Inflammatory macrophage (primary cell): ENCODE data around the gene C1orf210.
A peak's percentile ranks its signal among the peaks of the same experiment; 100 is the strongest.

ENCODE experiments used
- DNase-seq, 2 donors: peaks; one replicate each; pipeline ENCODE4 v3.0.0-alpha.2; 2020 to 2022

The C1orf210 gene

DNA sequence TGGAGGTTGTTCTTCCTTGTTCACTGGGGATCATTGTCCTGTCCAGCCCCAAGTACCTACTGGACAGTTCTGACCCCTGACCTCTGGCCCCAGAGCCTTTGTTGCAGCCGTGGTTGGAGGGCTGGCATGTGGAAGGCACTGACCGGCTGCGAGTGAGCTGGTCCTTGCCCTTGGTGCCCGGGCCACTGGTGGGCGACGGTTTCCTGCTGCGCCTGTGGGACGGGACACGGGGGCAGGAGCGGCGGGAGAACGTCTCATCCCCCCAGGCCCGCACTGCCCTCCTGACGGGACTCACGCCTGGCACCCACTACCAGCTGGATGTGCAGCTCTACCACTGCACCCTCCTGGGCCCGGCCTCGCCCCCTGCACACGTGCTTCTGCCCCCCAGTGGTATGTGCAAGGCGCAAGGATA is 26.8 kb upstream of the C1orf210 start:
- no peak for DNase-seq

DNA sequence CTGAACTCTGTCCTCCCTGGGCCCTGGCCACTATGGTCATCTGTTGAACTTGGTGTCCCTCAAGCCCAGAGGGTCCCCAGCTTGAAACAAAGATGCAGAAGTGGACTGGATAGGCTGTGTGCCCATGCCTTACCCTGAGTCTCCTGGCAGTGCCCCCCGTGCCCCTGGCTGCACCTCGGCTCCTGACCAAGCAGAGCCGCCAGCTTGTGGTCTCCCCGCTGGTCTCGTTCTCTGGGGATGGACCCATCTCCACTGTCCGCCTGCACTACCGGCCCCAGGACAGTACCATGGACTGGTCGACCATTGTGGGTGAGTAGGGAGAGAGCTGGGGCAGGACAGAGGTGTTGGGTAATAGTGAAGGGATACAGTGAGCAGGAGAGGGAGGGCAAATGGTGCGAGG is 26.1 kb upstream of the C1orf210 start:
- DNase-seq: no peak

DNA sequence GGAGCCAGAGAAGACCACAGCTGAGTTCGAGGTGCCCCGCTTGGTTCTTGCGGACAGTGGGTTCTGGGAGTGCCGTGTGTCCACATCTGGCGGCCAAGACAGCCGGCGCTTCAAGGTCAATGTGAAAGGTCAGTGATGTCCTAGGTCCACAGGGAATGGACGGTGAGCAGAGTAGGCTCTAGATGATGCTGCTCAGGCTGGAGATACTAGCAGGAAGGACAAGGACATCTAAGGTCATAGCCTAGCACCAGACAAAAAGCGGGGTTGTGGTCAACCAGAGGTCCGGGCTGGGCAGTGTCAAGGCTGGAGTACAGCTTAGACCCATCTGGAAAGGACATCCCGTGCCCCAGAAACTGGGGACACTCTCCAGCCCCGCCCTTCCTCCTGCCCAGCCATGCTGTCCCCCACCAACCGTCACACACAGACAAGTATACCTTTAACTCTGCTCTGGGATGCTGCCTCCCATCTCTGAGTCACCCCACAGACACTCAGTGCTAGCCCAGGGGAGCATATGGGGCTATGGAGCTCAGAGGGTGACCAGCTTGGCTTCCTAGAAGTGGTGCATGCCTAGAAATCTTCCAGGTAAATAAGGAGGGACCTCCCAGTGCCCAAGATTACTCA is 24.1 kb upstream of the C1orf210 start:
- DNase-seq: no peak

DNA sequence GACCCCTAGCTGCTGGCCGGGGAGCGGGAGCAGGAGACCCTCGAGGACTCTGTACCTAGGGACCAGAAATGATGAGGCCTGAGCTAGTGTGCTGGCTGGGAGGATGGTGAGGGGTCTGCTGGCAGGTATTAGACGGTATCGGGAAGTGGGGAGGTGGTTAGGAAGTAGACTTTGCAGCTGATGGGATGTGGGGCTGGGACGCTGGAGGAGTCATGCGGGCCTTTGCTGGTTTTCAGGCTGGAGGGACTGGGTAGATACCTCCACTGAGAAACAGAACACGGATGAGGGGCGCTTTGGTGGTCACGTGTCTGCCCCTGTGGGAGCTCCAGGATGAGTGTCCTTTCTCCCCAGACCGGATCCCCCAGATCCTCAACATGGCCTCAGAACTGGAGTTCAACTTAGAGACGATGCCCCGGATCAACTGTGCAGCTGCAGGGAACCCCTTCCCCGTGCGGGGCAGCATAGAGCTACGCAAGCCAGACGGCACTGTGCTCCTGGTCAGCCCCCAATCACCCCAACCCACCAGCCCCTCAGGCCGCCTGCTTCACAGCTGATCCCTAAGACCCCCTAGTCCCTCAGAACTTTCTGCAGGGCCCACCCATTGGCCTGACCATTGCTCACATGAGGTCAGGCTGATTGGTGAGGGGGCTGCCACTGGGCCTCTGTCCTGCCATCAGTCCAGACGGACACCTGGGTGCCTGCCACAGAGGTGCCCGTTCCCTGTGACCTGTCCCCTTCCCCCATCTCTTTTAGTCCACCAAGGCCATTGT is 23.4 kb upstream of the C1orf210 start:
- no peak for DNase-seq

DNA sequence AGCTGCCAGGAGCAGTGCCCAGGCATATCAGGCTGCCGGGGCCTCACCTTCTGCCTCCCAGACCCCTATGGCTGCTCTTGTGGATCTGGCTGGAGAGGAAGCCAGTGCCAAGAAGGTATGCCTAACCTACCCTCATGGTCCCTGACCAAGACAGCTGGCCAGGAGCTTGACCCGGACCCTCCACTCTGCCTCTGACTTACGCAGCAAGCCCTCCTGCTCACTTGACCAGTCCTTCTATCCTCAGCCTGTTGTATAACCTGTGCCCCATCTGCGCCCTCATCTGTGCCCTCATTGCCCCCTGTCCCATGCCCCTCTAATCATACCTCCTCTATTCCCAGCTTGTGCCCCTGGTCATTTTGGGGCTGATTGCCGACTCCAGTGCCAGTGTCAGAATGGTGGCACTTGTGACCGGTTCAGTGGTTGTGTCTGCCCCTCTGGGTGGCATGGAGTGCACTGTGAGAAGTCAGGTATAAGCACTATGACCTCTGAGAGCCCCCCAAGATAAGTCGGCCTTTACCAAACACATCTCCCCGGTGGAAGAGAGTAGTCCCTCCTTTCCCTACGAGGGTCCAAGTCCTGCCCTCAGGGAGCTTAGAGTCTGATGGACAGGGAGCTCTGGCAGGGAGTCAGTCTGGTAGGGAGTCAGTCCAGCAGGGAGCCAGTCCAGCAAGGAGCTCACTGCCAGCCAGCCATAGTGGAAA is 22.2 kb upstream of the C1orf210 start:
- no peak for DNase-seq

DNA sequence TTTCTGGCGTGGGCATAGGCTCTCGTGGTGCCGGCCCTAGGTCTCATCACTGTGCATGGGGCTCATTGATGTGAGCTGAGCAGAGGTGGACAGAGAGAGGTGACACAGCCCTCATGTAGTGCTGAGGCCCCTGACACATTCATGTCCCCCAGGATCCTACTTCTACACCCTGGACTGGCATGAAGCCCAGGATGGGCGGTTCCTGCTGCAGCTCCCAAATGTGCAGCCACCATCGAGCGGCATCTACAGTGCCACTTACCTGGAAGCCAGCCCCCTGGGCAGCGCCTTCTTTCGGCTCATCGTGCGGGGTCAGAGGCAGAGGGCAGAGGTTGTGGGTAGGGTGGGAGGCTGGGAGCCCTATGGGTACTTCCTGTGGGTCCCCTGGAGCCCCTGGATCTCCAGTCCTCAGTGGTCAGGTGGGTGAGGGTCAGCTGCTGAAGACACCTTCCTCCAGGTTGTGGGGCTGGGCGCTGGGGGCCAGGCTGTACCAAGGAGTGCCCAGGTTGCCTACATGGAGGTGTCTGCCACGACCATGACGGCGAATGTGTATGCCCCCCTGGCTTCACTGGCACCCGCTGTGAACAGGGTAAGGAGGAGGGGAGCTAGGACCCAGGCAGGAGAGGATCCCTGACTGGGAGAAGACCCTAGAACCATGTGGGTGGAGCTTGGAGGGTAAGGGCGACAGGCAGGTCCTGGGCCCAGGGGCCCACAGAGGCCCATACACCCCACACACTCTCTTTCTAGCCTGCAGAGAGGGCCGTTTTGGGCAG is 21.5 kb upstream of the C1orf210 start:
- DNase-seq: no peak

DNA sequence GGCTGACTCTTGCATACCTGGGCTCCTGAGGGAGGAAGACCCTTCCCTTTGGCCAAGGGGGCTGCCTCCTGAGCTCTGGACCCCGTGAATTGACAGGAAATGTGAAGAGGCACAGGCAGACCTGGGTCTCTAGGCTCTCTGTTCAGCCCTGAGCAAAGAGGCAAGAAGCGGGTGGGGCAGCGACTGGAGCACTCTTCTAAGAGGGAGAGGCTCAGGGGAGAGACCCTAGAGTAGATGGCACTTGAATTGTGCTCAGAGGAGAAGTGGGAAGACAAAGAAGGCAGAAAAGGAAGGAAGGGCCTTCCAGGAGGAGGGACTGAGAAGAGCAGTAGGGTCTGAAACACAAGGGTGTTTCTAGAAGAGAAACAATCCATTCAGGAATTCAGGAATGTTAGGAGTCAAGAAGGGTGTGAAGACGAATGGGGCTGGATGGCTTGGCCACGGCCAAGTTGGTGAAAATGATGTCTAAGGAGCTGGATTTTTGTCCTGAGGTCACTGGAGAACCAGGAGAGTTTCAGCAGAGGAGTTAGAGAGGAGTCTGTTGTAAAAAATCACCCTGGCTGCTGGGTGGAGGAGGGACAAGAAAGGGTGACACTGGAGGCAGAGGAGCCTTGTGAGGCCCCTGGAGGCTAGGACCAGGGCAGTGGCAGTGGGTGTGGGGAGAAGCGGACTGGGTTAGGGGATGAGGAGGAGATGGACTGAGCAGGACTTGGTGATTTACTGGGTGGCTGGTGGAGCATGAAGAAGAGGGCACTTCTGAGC is 20.7 kb upstream of the C1orf210 start:
- no peak for DNase-seq

DNA sequence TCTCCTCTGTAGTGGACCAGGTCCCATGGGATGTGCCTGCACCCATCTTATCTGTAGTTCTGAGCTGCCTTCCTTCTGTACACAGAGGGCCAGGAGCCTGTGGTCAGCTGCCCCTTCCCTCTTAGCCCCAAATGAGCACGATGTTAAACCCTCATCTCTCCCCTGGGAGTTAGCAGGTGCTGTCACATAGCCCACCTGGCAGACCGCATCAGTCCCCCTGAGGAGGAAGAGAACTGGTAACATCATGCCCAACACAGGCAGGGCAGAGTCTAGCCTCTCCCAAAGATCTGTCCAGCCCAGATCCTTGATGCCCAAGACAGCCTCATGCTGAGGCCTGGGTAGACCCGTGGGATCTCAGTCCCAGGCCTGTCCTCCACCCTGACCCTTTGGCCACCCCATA is 20.1 kb upstream of the C1orf210 start:
- DNase-seq: no peak

DNA sequence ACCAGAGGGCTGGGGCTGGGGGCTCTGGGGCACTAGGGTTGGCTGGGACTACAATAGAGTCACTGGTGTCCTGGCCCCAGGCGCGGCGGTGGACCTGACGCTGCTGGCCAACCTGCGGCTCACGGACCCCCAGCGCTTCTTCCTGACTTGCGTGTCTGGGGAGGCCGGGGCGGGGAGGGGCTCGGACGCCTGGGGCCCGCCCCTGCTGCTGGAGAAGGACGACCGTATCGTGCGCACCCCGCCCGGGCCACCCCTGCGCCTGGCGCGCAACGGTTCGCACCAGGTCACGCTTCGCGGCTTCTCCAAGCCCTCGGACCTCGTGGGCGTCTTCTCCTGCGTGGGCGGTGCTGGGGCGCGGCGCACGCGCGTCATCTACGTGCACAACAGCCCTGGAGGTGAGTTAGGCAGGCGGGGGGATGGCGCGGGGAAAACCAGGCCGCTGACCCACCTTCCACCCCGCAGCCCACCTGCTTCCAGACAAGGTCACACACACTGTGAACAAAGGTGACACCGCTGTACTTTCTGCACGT is 19.5 kb upstream of the C1orf210 start:
- DNase-seq: no peak

DNA sequence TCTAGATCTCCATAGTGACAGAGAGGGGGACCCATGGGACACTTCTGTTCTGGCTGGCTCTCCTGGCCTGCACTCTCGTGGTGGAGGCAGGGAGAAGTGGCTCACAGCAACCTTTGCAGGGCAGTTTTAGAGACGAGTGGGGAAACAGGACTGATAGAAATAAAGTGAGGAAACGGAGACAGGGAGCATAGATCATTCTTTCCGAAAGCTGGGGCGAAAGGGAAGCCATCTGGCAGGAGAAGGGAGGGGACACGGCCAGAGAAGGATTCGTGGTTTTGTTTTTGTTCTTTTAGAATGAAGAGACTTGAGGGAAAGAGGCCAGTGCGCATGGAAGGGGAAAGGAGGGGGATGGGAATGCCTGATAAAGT is 18.9 kb upstream of the C1orf210 start:
- DNase-seq: no peak

DNA sequence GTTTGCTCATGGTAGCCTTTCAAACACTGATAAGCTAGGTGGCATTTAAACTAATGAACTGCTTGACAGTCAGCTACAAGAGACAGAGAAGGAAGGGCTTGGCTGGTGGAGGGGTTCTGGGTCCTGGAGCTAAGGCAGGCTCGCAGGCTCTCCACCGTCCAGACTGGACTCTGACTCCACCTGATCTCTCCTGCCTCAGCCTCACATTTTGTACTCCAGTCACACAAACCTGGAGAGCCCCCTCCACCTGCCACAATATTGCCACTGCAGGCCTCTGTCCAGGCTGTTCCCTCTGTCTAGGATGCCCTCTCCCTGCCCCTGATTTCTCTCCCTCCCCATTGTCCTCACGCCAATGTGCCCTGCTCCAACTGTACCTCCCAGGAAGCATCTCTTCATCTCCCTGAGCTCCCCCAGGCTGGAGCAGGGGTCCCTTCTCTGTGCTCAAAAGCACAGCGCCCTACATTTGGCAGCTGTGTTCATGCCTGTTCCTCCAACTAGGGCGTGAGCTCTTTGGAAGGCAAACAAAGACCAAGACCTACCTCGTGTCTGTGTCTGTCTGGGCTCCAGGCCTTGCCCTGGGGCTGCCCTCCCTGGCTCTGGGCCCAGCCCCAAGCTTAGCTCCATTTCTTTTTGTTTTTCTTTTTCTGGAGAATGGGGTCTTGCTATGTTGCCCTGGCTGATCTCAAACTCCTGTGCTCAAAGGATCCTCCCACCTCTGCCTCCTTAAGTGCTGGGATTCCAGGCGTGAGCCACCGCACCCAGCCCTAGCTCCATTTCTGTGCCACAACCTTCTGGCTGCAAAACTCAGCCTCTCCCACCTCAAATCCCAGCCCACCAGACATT is 18.3 kb upstream of the C1orf210 start:
- no peak for DNase-seq

DNA sequence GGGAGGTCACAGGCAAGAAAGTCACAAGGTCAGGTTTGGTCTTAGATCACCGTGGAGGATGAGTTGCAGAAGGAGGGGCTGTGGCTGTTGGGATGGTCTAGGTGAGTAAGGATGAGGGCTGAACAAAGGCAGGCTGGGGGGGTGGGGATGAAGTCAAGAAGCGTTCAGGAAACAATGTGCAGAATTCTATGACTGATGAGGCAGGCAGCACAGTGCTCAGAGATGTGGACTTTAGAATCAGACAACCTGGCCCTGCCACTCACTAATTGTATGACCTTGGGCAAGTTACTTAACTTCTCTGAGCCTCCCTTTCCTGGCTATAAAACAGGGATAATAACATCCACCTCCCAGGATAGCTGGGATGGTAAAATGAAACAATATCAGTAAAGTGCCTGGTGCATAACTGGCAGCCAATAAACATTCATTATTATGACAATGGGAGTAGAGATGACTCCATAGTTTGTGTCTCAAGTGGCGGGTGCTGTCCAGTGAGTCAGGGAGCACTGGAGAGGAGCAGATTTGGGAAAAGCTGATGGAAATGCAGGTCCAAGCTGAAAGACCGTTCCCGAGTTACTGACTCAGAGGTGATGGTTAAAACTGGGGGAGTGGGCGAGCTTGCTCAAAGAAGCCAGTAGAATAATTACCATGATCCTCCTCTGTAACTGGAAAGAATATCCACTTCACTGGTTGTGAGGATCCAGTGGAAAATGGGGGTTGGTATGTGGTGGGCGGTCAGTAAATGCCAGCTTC is 17.5 kb upstream of the C1orf210 start:
- DNase-seq: no peak

DNA sequence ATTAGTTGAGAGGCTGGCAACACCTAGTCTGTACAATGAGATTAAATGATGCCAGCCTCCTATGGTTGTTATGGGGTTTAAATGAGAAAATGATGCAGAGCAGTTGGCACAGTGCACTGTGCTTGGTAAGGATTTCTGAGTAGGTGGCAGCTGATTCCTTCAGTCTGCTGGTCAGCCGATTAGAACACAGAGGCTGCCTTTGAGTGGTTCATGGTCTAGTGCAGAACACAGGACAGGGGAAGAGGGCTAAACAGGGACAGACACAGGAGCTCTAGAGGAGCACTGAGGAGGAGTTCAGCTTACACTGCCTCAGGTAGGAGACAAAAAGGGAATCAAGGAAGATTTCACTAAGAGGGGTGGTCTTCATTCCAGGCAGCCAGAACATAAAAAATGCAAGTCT is 16.8 kb upstream of the C1orf210 start:
- no peak for DNase-seq

DNA sequence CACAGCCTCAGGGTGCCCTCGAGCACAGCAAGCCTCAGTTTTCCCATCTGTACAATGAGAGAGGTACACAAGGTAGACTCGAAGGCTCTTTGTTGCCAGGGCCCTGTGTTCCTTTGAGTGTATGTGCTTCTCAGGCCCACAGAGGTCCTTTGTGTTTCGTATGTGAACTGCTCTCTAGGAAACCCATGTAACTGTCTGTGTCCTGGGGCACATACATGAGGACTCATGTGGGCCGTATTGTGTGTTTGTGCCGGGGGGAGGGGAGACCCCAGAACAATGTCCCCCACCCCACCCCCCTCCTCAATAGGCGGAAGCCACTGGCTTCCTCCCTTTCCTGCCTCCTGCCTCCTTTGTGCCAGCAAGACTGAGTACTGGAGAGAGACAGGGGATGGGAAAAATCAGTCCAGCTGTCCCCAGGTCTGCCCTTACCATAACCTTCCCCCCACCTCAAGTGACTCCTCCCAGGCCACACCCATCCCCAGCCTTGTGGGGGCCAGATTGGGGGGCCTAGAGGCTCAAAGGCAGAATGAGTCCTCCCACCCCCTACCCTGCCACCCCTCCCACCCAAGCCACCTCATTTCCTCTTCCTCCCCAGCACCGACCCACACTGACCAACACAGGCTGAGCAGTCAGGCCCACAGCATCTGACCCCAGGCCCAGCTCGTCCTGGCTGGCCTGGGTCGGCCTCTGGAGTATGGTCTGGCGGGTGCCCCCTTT is 15.2 kb upstream of the C1orf210 start, which contains the start of gene TIE1:
TSS of gene TIE1 (plus strand) at position 605 of the 717 bp plus-strand sequence. CDS start at position 695, 90 bp downstream.
- DNase-seq: no peak

DNA sequence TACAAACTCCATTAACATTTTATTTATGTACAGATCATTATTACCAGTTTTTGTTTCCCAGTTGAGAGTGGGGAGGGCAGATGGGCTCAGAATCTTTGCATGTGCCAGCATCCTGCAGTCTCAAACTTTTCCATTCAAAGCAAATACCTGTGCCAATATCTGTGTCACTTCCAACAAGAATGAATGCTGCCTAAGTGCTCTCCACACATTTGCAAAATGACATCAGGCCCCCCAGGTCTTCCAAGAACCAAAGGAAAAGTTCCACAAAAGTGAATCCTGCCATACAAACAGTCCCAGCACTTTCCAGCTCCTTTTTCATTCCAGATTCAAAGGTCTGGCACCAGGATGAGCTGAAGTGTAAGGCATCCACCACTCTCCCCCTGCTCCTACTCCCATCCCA is 13.7 kb upstream of the C1orf210 start:
- no peak for DNase-seq

DNA sequence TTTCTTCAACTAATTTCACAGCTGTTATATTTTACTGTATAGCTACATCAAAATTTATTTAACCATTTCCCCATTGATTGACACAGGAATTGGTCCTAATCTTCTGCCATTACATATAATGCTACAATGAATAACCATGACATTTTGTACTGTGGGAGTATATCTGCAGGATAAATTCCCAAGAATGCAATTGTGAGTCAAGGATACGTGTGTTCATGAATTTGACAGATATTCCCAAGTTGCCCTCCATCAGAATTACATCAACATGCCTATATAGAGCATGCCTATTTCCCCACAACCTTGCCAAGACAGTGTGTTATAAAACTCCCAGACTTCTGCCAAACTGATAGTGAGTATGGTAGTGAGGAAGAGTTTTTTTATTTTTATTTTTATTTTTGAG is 12.7 kb upstream of the C1orf210 start:
- DNase-seq: no peak

DNA sequence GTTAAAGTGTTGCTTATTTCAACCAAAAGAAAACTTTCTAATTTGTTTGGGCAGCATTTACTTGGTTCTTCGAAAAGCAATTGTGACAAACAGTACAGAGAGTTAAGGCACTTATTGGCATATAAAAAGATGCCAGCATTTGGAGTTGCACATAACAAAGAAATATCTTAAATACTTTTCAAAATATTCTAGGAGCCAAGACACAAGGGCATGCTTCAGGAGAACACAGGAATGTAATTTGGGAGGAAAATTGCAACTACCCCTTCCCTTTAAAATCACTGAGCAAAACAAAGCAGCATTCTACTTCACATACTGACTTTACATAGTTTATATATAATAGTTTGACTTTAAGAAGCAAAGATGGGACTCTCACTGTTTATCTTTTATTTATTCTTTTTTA is 10.8 kb upstream of the C1orf210 start:
- DNase-seq: no peak

DNA sequence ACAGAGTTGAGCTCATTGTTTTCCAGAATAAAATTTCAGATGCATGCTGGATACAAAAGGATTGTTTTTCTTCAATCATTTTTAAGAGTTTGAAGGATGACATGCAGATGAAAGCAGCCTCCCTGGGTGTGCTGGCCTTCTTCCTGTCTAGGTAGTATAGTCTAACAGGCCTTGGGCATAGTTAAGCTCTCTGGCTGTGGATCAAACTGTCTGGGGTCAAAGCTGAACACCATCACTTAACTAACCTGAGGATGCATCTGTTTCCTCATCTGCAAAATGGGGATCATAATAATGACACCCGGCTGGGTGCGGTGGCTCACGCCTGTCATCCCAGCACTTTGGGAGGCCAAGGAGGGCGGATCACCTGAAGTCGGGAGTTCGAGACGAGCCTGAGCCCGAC is 9.4 kb upstream of the C1orf210 start:
- no peak for DNase-seq

DNA sequence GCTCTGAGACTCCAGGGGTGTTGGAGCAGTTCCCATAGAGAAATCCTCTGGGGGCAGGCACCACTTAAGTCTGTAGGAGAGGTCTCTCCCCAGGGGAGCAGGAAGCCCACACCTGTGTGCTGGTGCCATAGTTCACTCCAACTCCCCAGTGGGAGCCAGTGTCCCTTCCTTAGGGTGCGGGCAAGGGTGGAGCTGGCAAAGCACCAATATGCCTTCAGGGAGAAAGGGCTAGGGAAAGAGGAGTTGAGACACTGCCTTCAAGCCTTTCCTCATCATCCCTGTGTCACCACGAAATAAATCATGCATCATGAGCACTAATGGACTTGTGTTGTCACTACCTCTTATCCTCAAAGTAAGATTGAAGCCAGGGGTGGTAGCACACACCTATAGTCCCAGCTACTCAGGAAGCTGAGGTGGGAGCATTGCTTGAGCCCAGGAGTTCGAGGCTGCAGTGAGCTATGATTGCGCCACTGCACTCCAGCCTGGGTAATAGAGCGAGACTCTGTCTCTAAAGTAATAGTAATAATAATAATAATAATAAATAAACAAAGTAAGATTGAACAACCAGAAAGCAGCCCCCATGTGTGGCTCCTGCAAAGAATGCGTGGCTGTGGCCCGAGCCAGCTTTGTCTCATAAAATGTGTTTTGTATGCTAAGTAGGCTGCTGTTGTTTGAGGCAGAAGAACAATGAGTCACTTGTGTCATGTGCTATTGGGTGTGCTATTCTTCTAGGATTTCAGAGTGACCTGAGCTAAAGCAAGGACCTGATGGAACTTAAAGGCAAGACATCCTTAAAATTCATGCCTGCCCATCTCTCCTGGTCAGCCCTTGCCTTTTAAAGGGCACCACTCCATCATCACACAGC is 8.7 kb upstream of the C1orf210 start:
- DNase-seq: peak; percentile 36 to 62
